DOHH2 (cell line): Measurements from ENCODE around the gene HMGXB3.

Experiments used
- H3F3A ChIP-seq: fragments of 200-600 bp; sonication (generic), shearing (Covaris generic); 2 replicates; pipeline ENCODE4 v1.6.0; 2016; ENCODE audit warnings: antibody characterized with exemption, mild to moderate bottlenecking; ENCODE audit not compliant: control insufficient read depth, insufficient read depth
- H3K27ac ChIP-seq: fragments of 200-600 bp; sonication (generic); 2 replicates; pipeline ENCODE4 v1.5.1; 2014; ENCODE audit warnings: low read depth, mild to moderate bottlenecking, low read length, moderate library complexity
- H3K27me3 ChIP-seq: fragments of 200-600 bp; sonication (generic); 2 replicates; pipeline ENCODE4 v1.6.1; 2014; ENCODE audit warnings: mild to moderate bottlenecking, low read length, mixed read lengths; ENCODE audit not compliant: control insufficient read depth
- H3K36me3 ChIP-seq: fragments of 200-600 bp; sonication (generic); 2 replicates; pipeline ENCODE4 v1.6.1; 2014; ENCODE audit warnings: mild to moderate bottlenecking, low read length, moderate library complexity, mixed read lengths; ENCODE audit not compliant: control insufficient read depth
- H3K4me1 ChIP-seq: fragments of 200-600 bp; sonication (generic); 2 replicates; pipeline ENCODE4 v1.6.1; 2014; ENCODE audit warnings: mild to moderate bottlenecking, low read length, mixed read lengths; ENCODE audit not compliant: control insufficient read depth
- H3K4me2 ChIP-seq: fragments of 200-600 bp; sonication (generic); 2 replicates; pipeline ENCODE4 v1.6.0; 2014; ENCODE audit warnings: mild to moderate bottlenecking, low read length, moderate library complexity
- H3K4me3 ChIP-seq: fragments of 200-600 bp; sonication (generic); 2 replicates; pipeline ENCODE4 v1.5.1; 2014; ENCODE audit warnings: mild to moderate bottlenecking, low read length, mixed read lengths
- H3K79me2 ChIP-seq: fragments of 200-600 bp; sonication (generic); 2 replicates; pipeline ENCODE4 v1.6.1; 2014; ENCODE audit warnings: mild to moderate bottlenecking, low read length, mixed read lengths; ENCODE audit not compliant: control insufficient read depth
- H3K9me2 ChIP-seq: fragments of 200-600 bp; sonication (generic); replicated peaks from 2 replicates; pipeline ENCODE4 v1.6.1; 2014; ENCODE audit warnings: mild to moderate bottlenecking, low read length, mixed read lengths; ENCODE audit not compliant: control insufficient read depth
- H3K9me3 ChIP-seq: fragments of 200-600 bp; sonication (generic); 2 replicates; pipeline ENCODE4 v1.6.1; 2014; ENCODE audit warnings: antibody characterized with exemption, low read length, mixed read lengths; ENCODE audit not compliant: control insufficient read depth, insufficient read depth
- H4K20me1 ChIP-seq: fragments of 200-600 bp; sonication (generic); 2 replicates; pipeline ENCODE4 v1.6.0; 2014; ENCODE audit warnings: low read depth, mild to moderate bottlenecking, antibody characterized with exemption, low read length, moderate library complexity; ENCODE audit not compliant: control insufficient read depth, insufficient read depth
- CTCF ChIP-seq: fragments of 200-600 bp; sonication (generic); IDR thresholded peaks from one replicate; pipeline ENCODE4 v1.5.1; 2014; ENCODE audit warnings: antibody characterized with exemption, mild to moderate bottlenecking, low read depth, low read length; ENCODE audit not compliant: poor library complexity, severe bottlenecking
- EZH2phosphoT487 ChIP-seq: fragments of 200-600 bp; sonication (generic); IDR thresholded peaks from 2 replicates; pipeline ENCODE4 v1.6.1; 2017; ENCODE audit warnings: borderline replicate concordance, mild to moderate bottlenecking, antibody characterized with exemption, low read length, moderate library complexity, mixed read lengths

Gene HMGXB3

GRCh38 chr5:150068961-150069645, 68.6 kb downstream of the HMGXB3 start:
- H3K27ac ChIP-seq: no peak overlapping the region
- no peaks in the 10 kb centered on the region for H3K9me2 ChIP-seq
- H4K20me1 ChIP-seq: no peaks in the 10 kb centered on the region
- H3K79me2 ChIP-seq: no peaks in the 10 kb centered on the region
- H3F3A ChIP-seq: no peaks in the 10 kb centered on the region
- no peak overlapping the region for H3K4me3 ChIP-seq
- no peak overlapping the region for H3K4me2 ChIP-seq
- no peaks in the 10 kb centered on the region for H3K4me1 ChIP-seq
- no peaks in the 10 kb centered on the region for H3K36me3 ChIP-seq
- peaks cover 13% of the 10 kb centered on the region; the same call in 1 of the 2 replicates for H3K27me3 ChIP-seq
- TF ChIP-seq EZH2phosphoT487 (no peak), CTCF (no peak)
- H3K9me3 ChIP-seq: no peaks in the 10 kb centered on the region

- H3K9me2 ChIP-seq: no peaks in the 10 kb centered on the region
- no peaks in the 10 kb centered on the region for H3F3A ChIP-seq
- no peak for TF ChIP-seq EZH2phosphoT487
- no peak for TF ChIP-seq CTCF
- H3K27ac ChIP-seq: no peak overlapping the region
- no peak overlapping the region for H3K4me2 ChIP-seq
- H3K36me3 ChIP-seq: no peaks in the 10 kb centered on the region
- H3K9me3 ChIP-seq: no peaks in the 10 kb centered on the region
- no peaks in the 10 kb centered on the region for H4K20me1 ChIP-seq
- no peaks in the 10 kb centered on the region for H3K79me2 ChIP-seq
- no peak overlapping the region for H3K4me3 ChIP-seq
- peaks cover 15% of the 10 kb centered on the region; the same call in 1 of the 2 replicates for H3K27me3 ChIP-seq
- no peaks in the 10 kb centered on the region for H3K4me1 ChIP-seq
Observed at GRCh38 chr5:150069672-150070627, 69.4 kb downstream of the HMGXB3 start.

- TF ChIP-seq EZH2phosphoT487 (no peak), CTCF (no peak)
- Histone ChIP-seq H3K36me3 (no peaks in the 10 kb centered on the region), H4K20me1 (no peaks in the 10 kb centered on the region), H3K27me3 (peaks cover 11% of the 10 kb centered on the region; the same call in 1 of the 2 replicates), H3K79me2 (no peaks in the 10 kb centered on the region), H3K4me3 (no peak overlapping the region), H3K27ac (no peak overlapping the region), H3K9me2 (no peaks in the 10 kb centered on the region), H3K9me3 (no peaks in the 10 kb centered on the region), H3F3A (no peaks in the 10 kb centered on the region), H3K4me2 (no peak overlapping the region), H3K4me1 (no peaks in the 10 kb centered on the region)
Observed at GRCh38 chr5:150070821-150071220, 70.3 kb downstream of the HMGXB3 start.
